AG04450 (cell line): ENCODE data around the gene INAFM2. TPM values are rescaled to one million over a fixed set of nuclear protein-coding genes. Genes with fewer than 3 reads are reported as not detected.

ENCODE experiments used
- CTCF ChIA-PET: fragments of 300-600, 350-600 bp; formaldehyde crosslinking; extraction: SDS; loops from one replicate; lab custom pipeline; 2022; ENCODE audit warnings: antibody characterized with exemption, inconsistent platforms; lab: Charles Lee
- POLR2A ChIA-PET: fragments of 350-600 bp; formaldehyde crosslinking; extraction: SDS; loops from one replicate; lab custom pipeline; 2021; ENCODE audit warnings: antibody characterized with exemption, inconsistent platforms; lab: Yijun Ruan, JAX
- DNase-seq: peaks from one replicate; pipeline ENCODE4 v3.0.0-alpha.2; 2011; ENCODE audit warnings: low read depth, low spot score
- H3K27ac ChIP-seq: one replicate; pipeline ENCODE4 v1.5.1; 2012; ENCODE audit warnings: low read depth, low read length, control low read depth
- H3K27me3 ChIP-seq: one replicate; pipeline ENCODE4 v1.6.0; 2012; ENCODE audit warnings: low read length; ENCODE audit not compliant: control insufficient read depth, insufficient read depth
- H3K4me3 ChIP-seq: 2 replicates; pipeline ENCODE4 v1.5.1; 2011; ENCODE audit warnings: mild to moderate bottlenecking, low read depth, low read length, control low read depth
- H3K9me3 ChIP-seq: 2 replicates; pipeline ENCODE4 v1.5.1; 2012; ENCODE audit warnings: low read length; ENCODE audit not compliant: control insufficient read depth, insufficient read depth
- CTCF ChIP-seq: IDR thresholded peaks from 2 replicates; pipeline ENCODE4 v1.5.1; 2011; ENCODE audit warnings: low read depth, low read length, control low read depth, inconsistent platforms
- polyA plus RNA-seq: library from polyadenylated mRNA; depleted of rRNA; stranded (reverse); fragments of >200 nt; gene quantifications from 2 replicates; pipeline ENCODE4 v1.2.3, GENCODE V29; 2011

The INAFM2 gene
- polyA plus RNA-seq, 1 experiment, result 11.4 TPM

GRCh38 chr15:40322531-40323238 is 807 bp upstream of the INAFM2 start:
- CTCF ChIA-PET, result interaction anchor here (0.6 to 5.1 kb wide), 17 partner anchors 8 to 123 kb away, joined by 3 to 85 read pairs (median 4); partner anchors contain the start of genes CCDC9B and IVD
- Histone ChIP-seq H3K27me3 (peaks cover 7% of the 10 kb centered on the region), H3K9me3 (no peaks in the 10 kb centered on the region; the same call in 1 of the 2 replicates), H3K27ac (no peak overlapping the region), H3K4me3 (peak overlapping the region; percentile 51)
- POLR2A ChIA-PET, result interaction anchor here (0.6 to 1.4 kb wide), 9 partner anchors 14 to 836 kb away, joined by 3 to 15 read pairs (median 3); no protein-coding TSS in a partner anchor
- DNase-seq, result no peak
- no peak for TF ChIP-seq CTCF

- TF ChIP-seq CTCF, result no peak
- CTCF ChIA-PET, result interaction anchor here (0.6 to 2.2 kb wide), 4 partner anchors 14 to 45 kb away, joined by 5 to 18 read pairs (median 6); no protein-coding TSS in a partner anchor
- POLR2A ChIA-PET, result interaction anchor here (7.6 kb wide), 1 partner anchor 16 kb away, joined by 101 read pairs; the partner anchor contains the start of gene CCDC9B
- H3K4me3 ChIP-seq, result peak overlapping the region; percentile 71
- no peak for DNase-seq
- H3K27me3 ChIP-seq, result peaks cover 2% of the 10 kb centered on the region
- no peaks in the 10 kb centered on the region; the same call in 1 of the 2 replicates for H3K9me3 ChIP-seq
- H3K27ac ChIP-seq, result no peak overlapping the region
These were observed 753 bp downstream of the INAFM2 start for GRCh38 chr15:40323953-40324937.

GRCh38 chr15:40325188-40325587 is 1.7 kb downstream of the INAFM2 start:
- H3K27ac ChIP-seq, result no peak overlapping the region
- no peaks in the 10 kb centered on the region; the same call in 1 of the 2 replicates for H3K9me3 ChIP-seq
- no peak for DNase-seq
- POLR2A ChIA-PET, result interaction anchor here (7.6 kb wide), 1 partner anchor 15 kb away, joined by 101 read pairs; the partner anchor contains the start of gene CCDC9B
- CTCF ChIA-PET, result interaction anchor here (0.6 to 2.2 kb wide), 4 partner anchors 14 to 46 kb away, joined by 5 to 18 read pairs (median 6); no protein-coding TSS in a partner anchor
- no peaks in the 10 kb centered on the region for H3K27me3 ChIP-seq
- peak overlapping the region; percentile 71 for H3K4me3 ChIP-seq
- TF ChIP-seq CTCF, result no peak

DNA sequence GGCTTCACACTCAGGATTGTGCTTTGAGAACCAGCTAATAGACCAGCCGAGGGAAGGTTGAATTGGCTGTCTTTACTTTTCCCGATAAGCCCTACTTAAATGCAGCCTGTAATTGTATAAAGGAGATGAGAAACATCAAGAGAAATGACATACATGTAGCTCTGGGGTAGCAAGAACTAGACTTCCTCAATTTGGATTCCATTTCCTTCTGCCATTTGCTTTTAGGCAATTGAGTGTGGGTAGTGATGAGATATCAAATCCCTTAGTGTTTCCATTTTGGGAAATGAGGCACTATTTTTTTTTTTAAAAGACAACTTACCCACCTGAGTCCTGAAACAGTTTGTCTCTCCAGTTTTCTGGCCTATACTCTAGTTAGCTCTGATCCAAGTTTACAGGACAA is 2.2 kb downstream of the INAFM2 start:
- Histone ChIP-seq H3K27ac (no peak overlapping the region), H3K9me3 (no peaks in the 10 kb centered on the region; the same call in 1 of the 2 replicates), H3K4me3 (no peak overlapping the region), H3K27me3 (no peaks in the 10 kb centered on the region)
- ChIA-PET CTCF (interaction anchor here (1.3 to 2.2 kb wide), 3 partner anchors 13 to 47 kb away, joined by 5 to 18 read pairs (median 6); no protein-coding TSS in a partner anchor), POLR2A (interaction anchor here (7.6 kb wide), 1 partner anchor 14 kb away, joined by 101 read pairs; the partner anchor contains the start of gene CCDC9B)
- no peak for DNase-seq
- no peak for TF ChIP-seq CTCF
